Breast epithelium (tissue), 4 donors: ENCODE results near the gene MT1E. TPM values are rescaled to one million over a fixed set of nuclear protein-coding genes. Genes with fewer than 3 reads are reported as not detected.
A peak's percentile ranks its signal among the peaks of the same experiment; 100 is the strongest.
"Not testable (repeated sequence)": the region's sequence is repeated elsewhere in the genome, so short reads cannot be mapped to it uniquely, and the experiment has no call there.

Source experiments
- DNase-seq, 2 donors: peaks; one replicate each; pipeline ENCODE4 v3.0.0-alpha.2; 2019; ENCODE audit warnings: low spot score in 2 of 2
- H3K27ac ChIP-seq, 2 donors: fragments of 200-600 bp; sonication (generic) in 1 of 2; one replicate each; pipeline ENCODE4 v1.5.1; 2016 to 2019; ENCODE audit warnings: mild to moderate bottlenecking in 1 of 2
- H3K27me3 ChIP-seq, 2 donors: fragments of 200-600 bp; sonication (generic) in 1 of 2; one replicate each; pipeline versions ENCODE4 v1.5.1 to v1.6.0; 2017 to 2019; ENCODE audit warnings: control low read depth in 1 of 2, mild to moderate bottlenecking in 1 of 2
- H3K36me3 ChIP-seq: fragments of 200-600 bp; one replicate; pipeline ENCODE4 v1.5.1; 2019
- H3K4me1 ChIP-seq, 2 donors: fragments of 200-600 bp; sonication (generic); one replicate each; pipeline ENCODE4 v1.5.1; 2016 to 2019; ENCODE audit warnings: control low read depth in 1 of 2
- H3K4me3 ChIP-seq, 3 donors: fragments of 200-600 bp; sonication (generic); 1 replicate in 2 of 3; 2 replicates in 1 of 3; pipeline ENCODE4 v1.5.1; 2016 to 2019; ENCODE audit warnings: mild to moderate bottlenecking in 3 of 3, moderate library complexity in 2 of 3
- H3K9me3 ChIP-seq, 2 donors: fragments of 200-600 bp; sonication (generic) in 1 of 2; one replicate each; pipeline ENCODE4 v1.5.1; 2016 to 2019; ENCODE audit warnings: control low read depth in 1 of 2
- CTCF ChIP-seq, 3 donors: fragments of 450-650 bp; IDR thresholded peaks; one replicate each; pipeline ENCODE4 v1.5.1; 2016 to 2017; ENCODE audit warnings: antibody characterized with exemption in 3 of 3, mild to moderate bottlenecking in 3 of 3, moderate library complexity in 3 of 3
- POLR2A ChIP-seq: fragments of 450-650 bp; IDR thresholded peaks from one replicate; pipeline ENCODE4 v1.6.1; 2016; ENCODE audit warnings: antibody characterized with exemption, mild to moderate bottlenecking, moderate library complexity
- POLR2AphosphoS5 ChIP-seq, 3 donors: sonication (generic); formaldehyde crosslinking; IDR thresholded peaks; one replicate each; pipeline ENCODE4 v1.6.1; 2017; ENCODE audit warnings: antibody characterized with exemption in 3 of 3
- intact Hi-C: fragments of 100-400 bp; cut with DNase I; formaldehyde crosslinking; loops from one replicate; pipeline ENCODE4 v1.15.1; 2023; ENCODE audit warnings: low total_unique reads
- total RNA-seq, 3 donors: library from RNA; depleted of rRNA; stranded (reverse); fragments of >200 nt; gene quantifications; one replicate each; pipeline ENCODE4 v1.1.0, GENCODE V29; 2016

MT1E gene
- total RNA-seq, 3 donors from 2014 or later: 284 to 698 (median 513) TPM

GRCh38 chr16:56657555-56658326 lies 32.2 kb downstream of the MT1E start, which contains the start of gene MT1F:
TSS of gene MT1F (plus strand) at chr16:56657959. CDS start at chr16:56658059, 100 bp downstream.
- Histone ChIP-seq H3K4me3 (peak within 1 kb of the TSS; percentile 43 to 92 (median 77)), H3K36me3 (no peaks in the 10 kb centered on the region), H3K9me3 (no peaks in the 10 kb centered on the region), H3K27me3 (peaks cover 0 to 1% of the 10 kb centered on the region in 2 donors), H3K4me1 (peaks cover 3 to 7% of the 10 kb centered on the region in 2 donors), H3K27ac (peak within 1 kb of the TSS; percentile 80 to 94)
- TF ChIP-seq POLR2AphosphoS5 (IDR thresholded peaks at IDR 0.05) (peak in 2 of 3 donors; percentile 10 to 29), POLR2A (no peak)
- intact Hi-C loops: no loop called here
- peak; percentile 95 to 96 for DNase-seq

GRCh38 chr16:56658327-56658875 lies 32.8 kb downstream of the MT1E start:
- Histone ChIP-seq H3K4me3 (peak overlapping the region; percentile 43 to 92 (median 77)), H3K27me3 (peaks cover 2 to 5% of the 10 kb centered on the region in 2 donors), H3K4me1 (peaks cover 3 to 7% of the 10 kb centered on the region in 2 donors), H3K9me3 (no peaks in the 10 kb centered on the region), H3K27ac (peak overlapping the region; percentile 80 to 94), H3K36me3 (no peaks in the 10 kb centered on the region)
- DNase-seq: no peak
- intact Hi-C loops: no loop called here
- TF ChIP-seq CTCF (IDR thresholded peaks at IDR 0.05): no peak
- TF ChIP-seq POLR2AphosphoS5 (IDR thresholded peaks at IDR 0.05): no peak
- TF ChIP-seq POLR2A: no peak

GRCh38 chr16:56662357-56663354 lies 37.1 kb downstream of the MT1E start:
- intact Hi-C loops: loop anchor here (10.0 kb wide), 1 partner anchor 1918 kb away; no protein-coding TSS in a partner anchor
- Histone ChIP-seq H3K4me1 (peaks cover 3 to 7% of the 10 kb centered on the region in 2 donors), H3K36me3 (no peaks in the 10 kb centered on the region), H3K27me3 (peaks cover 2 to 5% of the 10 kb centered on the region in 2 donors), H3K27ac (peak overlapping the region; percentile 33 to 55), H3K9me3 (no peaks in the 10 kb centered on the region), H3K4me3 (peak overlapping the region in 2 of 3 donors; percentile 51 to 66)
- TF ChIP-seq CTCF (IDR thresholded peaks at IDR 0.05): no peak
- no peak for TF ChIP-seq POLR2A
- no peak for TF ChIP-seq POLR2AphosphoS5 (IDR thresholded peaks at IDR 0.05)
- DNase-seq: no peak

GRCh38 chr16:56664506-56664905 lies 38.9 kb downstream of the MT1E start:
- Histone ChIP-seq H3K27me3 (peaks cover 2 to 14% of the 10 kb centered on the region in 2 donors), H3K4me1 (no peaks in the 10 kb centered on the region), H3K27ac (peak overlapping the region in 1 of 2 donors; percentile 2), H3K9me3 (no peaks in the 10 kb centered on the region), H3K36me3 (no peaks in the 10 kb centered on the region), H3K4me3 (no peak overlapping the region)
- intact Hi-C loops: loop anchor here (10.0 kb wide), 1 partner anchor 1920 kb away; no protein-coding TSS in a partner anchor
- no peak for DNase-seq
- TF ChIP-seq POLR2A (no peak), CTCF (IDR thresholded peaks at IDR 0.05) (no peak), POLR2AphosphoS5 (IDR thresholded peaks at IDR 0.05) (no peak)

- not testable (repeated sequence) for H3K9me3 ChIP-seq, H3K27ac ChIP-seq, H3K4me3 ChIP-seq, DNase-seq, H3K36me3 ChIP-seq, H3K4me1 ChIP-seq
- intact Hi-C loops: loop anchor here (10.0 kb wide), 1 partner anchor 1921 kb away; no protein-coding TSS in a partner anchor
- H3K27me3 ChIP-seq: peaks cover 2 to 23% of the 10 kb centered on the region in 2 donors
Observed at GRCh38 chr16:56665286-56666261, 40.0 kb downstream of the MT1E start.
